Neural progenitor cell (in vitro differentiated cells): ENCODE measurements around the gene CNTNAP2.

Experiments used
- CTCF ChIP-seq: fragments of 200-600 bp; sonication (generic); IDR thresholded peaks from 2 replicates; pipeline ENCODE4 v1.5.1; 2017; ENCODE audit warnings: antibody characterized with exemption, mild to moderate bottlenecking
- EZH2 ChIP-seq: fragments of 200-600 bp; sonication (generic); IDR thresholded peaks from 2 replicates; pipeline ENCODE4 v1.6.1; 2017; ENCODE audit warnings: antibody characterized with exemption, mild to moderate bottlenecking, moderate library complexity
- EZH2phosphoT487 ChIP-seq: fragments of 200-600 bp; sonication (generic); IDR thresholded peaks from 2 replicates; pipeline ENCODE4 v1.6.1; 2017; ENCODE audit warnings: antibody characterized with exemption

- no peak for TF ChIP-seq CTCF
- no peak for TF ChIP-seq EZH2
- TF ChIP-seq EZH2phosphoT487, result no peak
Observed at GRCh38 chr7:147909431-147910148, 1793.0 kb downstream of the CNTNAP2 start.
